Stomach (tissue), 9 donors: ENCODE measurements around the gene VGLL4. TPM values are rescaled to one million over a fixed set of nuclear protein-coding genes. Genes with fewer than 3 reads are reported as not detected.

ENCODE experiments used
- DNase-seq, 2 donors: peaks; one replicate each; pipeline versions ENCODE4 v3.0.0 to v3.0.0-alpha.2; 2013 to 2019
- H3K27ac ChIP-seq, 5 donors: fragments of 200-600 bp in 4 of 5; sonication (generic) in 4 of 5; one replicate each; pipeline ENCODE4 v1.5.1; 2013 to 2019; ENCODE audit warnings: mild to moderate bottlenecking in 1 of 5, moderate library complexity in 1 of 5
- H3K27me3 ChIP-seq, 3 donors: fragments of 200-600 bp; sonication (generic); one replicate each; pipeline ENCODE4 v1.5.1; 2017 to 2019; ENCODE audit warnings: mixed run types in 1 of 3
- H3K36me3 ChIP-seq, 4 donors: fragments of 200-600 bp; sonication (generic); 1 replicate in 3 of 4; 2 replicates in 1 of 4; pipeline ENCODE4 v1.5.1; 2016 to 2019
- H3K4me1 ChIP-seq, 4 donors: fragments of 200-600 bp; sonication (generic); one replicate each; pipeline ENCODE4 v1.5.1; 2016 to 2019
- H3K4me3 ChIP-seq, 4 donors: fragments of 200-600 bp; sonication (generic) in 3 of 4; one replicate each; pipeline ENCODE4 v1.5.1; 2016 to 2019; ENCODE audit warnings: mild to moderate bottlenecking in 1 of 4
- H3K9me3 ChIP-seq, 4 donors: fragments of 200-600 bp; sonication (generic); one replicate each; pipeline ENCODE4 v1.5.1; 2016 to 2019
- CTCF ChIP-seq, 7 experiments: fragments of 450-650 bp in 4 of 7; fragments of 200-600 bp in 3 of 7; sonication (generic) in 3 of 7; IDR thresholded peaks; one replicate each; pipeline ENCODE4 v1.5.1; 2016 to 2019; ENCODE audit warnings: antibody characterized with exemption in 7 of 7, control low read depth in 2 of 7, mild to moderate bottlenecking in 1 of 7
- EP300 ChIP-seq: sonication (generic); formaldehyde crosslinking; IDR thresholded peaks from one replicate; pipeline ENCODE4 v1.6.1; 2017; ENCODE audit warnings: antibody characterized with exemption
- POLR2A ChIP-seq, 4 donors: fragments of 450-650 bp; IDR thresholded peaks; one replicate each; pipeline ENCODE4 v1.6.1; 2016; ENCODE audit warnings: antibody characterized with exemption in 4 of 4, control low read depth in 2 of 4, mild to moderate bottlenecking in 1 of 4, moderate library complexity in 1 of 4
- POLR2AphosphoS5 ChIP-seq, 3 donors: sonication (generic); formaldehyde crosslinking; IDR thresholded peaks; one replicate each; pipeline ENCODE4 v1.6.1; 2016; ENCODE audit warnings: antibody characterized with exemption in 3 of 3
- WGBS, 5 donors: extraction: QIAGEN DNeasy Blood & Tissue Kit in 3 of 5; methylation state at CpG; one replicate each; pipeline versions ENCODE4 v1.1.5 to v1.1.7; 2013 to 2018; 5-methylcytosine and 5-hydroxymethylcytosine counted together
- intact Hi-C: fragments of 100-400 bp; cut with DNase I; formaldehyde crosslinking; loops from one replicate; pipeline ENCODE4 v1.15.1; 2023; ENCODE audit warnings: low total_unique reads
- polyA plus RNA-seq, 3 donors: library from polyadenylated mRNA; stranded (reverse); fragments of 200-250 nt; gene quantifications; one replicate each; pipeline ENCODE4 v1.2.3, GENCODE V29; 2013
- total RNA-seq, 5 donors: library from RNA; depleted of rRNA; stranded (reverse); fragments of >200 nt; gene quantifications; one replicate each; pipeline versions ENCODE4 v1.1.0 to v1.2.3, GENCODE V29; 2014 to 2016
- donor health status: healthy with polysubstance abuse.
- donor health status: Bipolar disorder and iron deficiency.
- donor health status: healthy.

The VGLL4 gene
- total and polyA plus RNA-seq, 8 donors = 15.2 to 147 (median 43.3) TPM

GRCh38 chr3:11613319-11613718 is 30.4 kb downstream of the VGLL4 start:
- Histone ChIP-seq H3K36me3 (no peaks in the 10 kb centered on the region), H3K27me3 (no peaks in the 10 kb centered on the region), H3K27ac (no peak overlapping the region), H3K4me3 (no peak overlapping the region), H3K4me1 (peaks cover 46 to 97% (median 75%) of the 10 kb centered on the region in 4 donors), H3K9me3 (no peaks in the 10 kb centered on the region)
- 69 to 92% (median 85%) methylated on average over 8 of the region's 8 CpGs for WGBS, 5 donors
- TF ChIP-seq POLR2AphosphoS5 (IDR thresholded peaks at IDR 0.05) (no peak), EP300 (no peak), CTCF (IDR thresholded peaks at IDR 0.05) (no peak), POLR2A (IDR thresholded peaks at IDR 0.05) (no peak)
- intact Hi-C loops = no loop called here
- no peak for DNase-seq

DNA sequence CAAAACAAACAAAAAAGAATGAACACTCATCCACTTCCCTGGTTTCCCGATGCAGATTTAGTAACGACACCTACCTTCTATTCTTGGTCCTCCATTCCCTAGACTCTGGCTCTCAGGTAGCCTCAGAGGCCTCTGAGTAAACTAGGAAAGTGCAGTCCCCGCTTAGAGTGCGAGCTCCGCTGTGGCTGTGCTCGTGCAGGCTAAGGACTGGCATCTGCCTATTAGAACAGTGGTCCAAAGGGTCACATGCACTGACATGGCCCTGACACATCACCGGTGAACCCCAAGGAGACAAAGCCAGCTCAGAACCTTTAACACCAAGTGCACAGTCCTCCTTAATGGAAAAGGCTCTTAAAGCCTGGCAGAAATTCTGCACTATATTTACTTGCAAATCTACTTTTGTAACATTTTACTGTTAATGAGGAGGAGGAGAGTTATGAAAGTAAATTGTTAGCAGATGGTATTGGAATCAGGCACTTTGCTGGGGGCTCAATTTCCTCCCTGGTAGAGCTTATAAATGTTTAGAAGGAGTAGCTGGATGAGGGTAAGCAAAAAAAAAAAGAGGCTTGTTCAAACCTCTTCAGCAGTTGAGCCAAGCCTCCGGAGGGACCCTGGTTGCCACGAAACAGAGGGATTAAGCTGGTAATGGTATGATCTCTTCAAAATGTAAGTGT is 31.1 kb downstream of the VGLL4 start:
- no peaks in the 10 kb centered on the region for H3K36me3 ChIP-seq
- DNase-seq = no peak
- H3K9me3 ChIP-seq = no peaks in the 10 kb centered on the region
- 70 to 77% (median 75%) methylated on average over 9 of the region's 9 CpGs for WGBS, 5 donors
- TF ChIP-seq CTCF (IDR thresholded peaks at IDR 0.05) (no peak), EP300 (no peak), POLR2AphosphoS5 (IDR thresholded peaks at IDR 0.05) (no peak), POLR2A (IDR thresholded peaks at IDR 0.05) (no peak)
- no peaks in the 10 kb centered on the region for H3K27me3 ChIP-seq
- no peak overlapping the region for H3K27ac ChIP-seq
- intact Hi-C loops = no loop called here
- no peak overlapping the region for H3K4me3 ChIP-seq
- H3K4me1 ChIP-seq = peaks cover 49 to 97% (median 78%) of the 10 kb centered on the region in 4 donors

- TF ChIP-seq POLR2AphosphoS5 (IDR thresholded peaks at IDR 0.05) (no peak), EP300 (no peak)
- no peak for DNase-seq
- H3K36me3 ChIP-seq = no peaks in the 10 kb centered on the region
- H3K9me3 ChIP-seq = no peaks in the 10 kb centered on the region
- no peak overlapping the region for H3K4me3 ChIP-seq
- intact Hi-C loops = no loop called here
- peak overlapping the region in 1 of 5 donors; percentile 32 for H3K27ac ChIP-seq
- no peaks in the 10 kb centered on the region for H3K27me3 ChIP-seq
- peaks cover 49 to 93% (median 72%) of the 10 kb centered on the region in 4 donors for H3K4me1 ChIP-seq
- WGBS, 5 donors = 80 to 88% (median 85%) methylated on average over 9 of the region's 9 CpGs
Measured at GRCh38 chr3:11611341-11611799, 32.3 kb downstream of the VGLL4 start.

DNA sequence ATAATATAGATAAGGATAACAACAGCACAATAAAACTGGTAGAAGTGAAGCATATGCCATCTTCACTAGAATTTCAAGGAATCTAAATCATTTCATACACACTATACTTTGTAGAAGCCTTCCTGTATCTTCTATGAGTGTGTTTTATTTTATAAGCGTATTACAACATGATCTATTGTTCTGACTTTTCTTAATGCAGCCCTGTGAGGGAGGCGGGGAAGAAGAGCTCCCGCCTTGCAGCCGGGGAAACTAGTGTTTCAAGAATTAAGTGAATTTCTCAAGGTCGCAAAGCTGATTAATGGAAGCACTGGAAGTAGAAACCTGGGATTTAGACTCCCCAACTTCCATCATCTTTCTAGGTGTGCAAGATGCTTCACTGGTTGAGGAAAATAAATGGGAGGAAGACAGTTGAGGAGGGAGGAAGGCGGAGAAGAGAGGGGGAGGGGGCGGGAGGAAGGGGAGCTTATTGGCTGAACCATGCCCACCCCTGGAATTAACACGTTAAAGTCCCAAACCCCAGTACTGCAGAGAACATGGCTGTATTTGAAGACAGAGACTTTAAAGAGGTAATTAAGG is 32.9 kb downstream of the VGLL4 start:
- Histone ChIP-seq H3K27me3 (no peaks in the 10 kb centered on the region), H3K4me3 (no peak overlapping the region), H3K36me3 (no peaks in the 10 kb centered on the region), H3K9me3 (no peaks in the 10 kb centered on the region), H3K27ac (peak overlapping the region in 3 of 5 donors; percentile 9 to 45 (median 14)), H3K4me1 (peaks cover 44 to 92% (median 66%) of the 10 kb centered on the region in 4 donors)
- no peak for DNase-seq
- intact Hi-C loops = no loop called here
- TF ChIP-seq EP300 (no peak), POLR2A (IDR thresholded peaks at IDR 0.05) (no peak), CTCF (IDR thresholded peaks at IDR 0.05) (no peak), POLR2AphosphoS5 (IDR thresholded peaks at IDR 0.05) (no peak)
- whole genome bisulfite sequencing, 5 donors = 41 to 59% (median 54%) methylated on average over 8 of the region's 8 CpGs
